Heart right ventricle (tissue), 16 donors: ENCODE results near the gene PSD4. TPM values are rescaled to one million over a fixed set of nuclear protein-coding genes. Genes with fewer than 3 reads are reported as not detected.

Source experiments
- ATAC-seq, 8 donors: fragments of 200-7000 bp; cut with Tn5 transposase; one replicate each; pipeline ENCODE4 v1.9.1; 2020; ENCODE audit warnings: mild to moderate bottlenecking in 8 of 8, moderate library complexity in 8 of 8, moderate number of reproducible peaks in 1 of 8
- DNase-seq, 2 donors: peaks; one replicate each; pipeline ENCODE4 v3.0.0-alpha.2; 2020
- H3K27ac ChIP-seq, 10 donors: fragments of 200-600 bp; sonication (generic) in 2 of 10; one replicate each; pipeline versions ENCODE4 v1.5.0 to v1.8.0; 2020 to 2022; ENCODE audit warnings: mild to moderate bottlenecking in 3 of 10
- H3K27me3 ChIP-seq, 7 donors: fragments of 200-600 bp; one replicate each; pipeline ENCODE4 v1.8.0; 2021 to 2022; ENCODE audit warnings: mild to moderate bottlenecking in 2 of 7
- H3K36me3 ChIP-seq, 9 donors: fragments of 200-600 bp; sonication (generic) in 1 of 9; one replicate each; pipeline versions ENCODE4 v1.5.0 to v1.8.0; 2020 to 2022; ENCODE audit warnings: mild to moderate bottlenecking in 2 of 9
- H3K4me1 ChIP-seq, 9 donors: fragments of 200-600 bp; sonication (generic) in 1 of 9; one replicate each; pipeline versions ENCODE4 v1.5.0 to v1.8.0; 2020 to 2022; ENCODE audit warnings: mild to moderate bottlenecking in 4 of 9
- H3K4me3 ChIP-seq, 10 donors: fragments of 200-600 bp; sonication (generic) in 2 of 10; one replicate each; pipeline versions ENCODE4 v1.5.0 to v1.8.0; 2020 to 2022; ENCODE audit warnings: mild to moderate bottlenecking in 7 of 10, moderate library complexity in 2 of 10
- H3K9me3 ChIP-seq, 11 donors: fragments of 200-600 bp in 10 of 11; sonication (generic) in 2 of 11; one replicate each; pipeline versions ENCODE4 v1.5.0 to v1.8.0; 2013 to 2022; ENCODE audit warnings: mild to moderate bottlenecking in 2 of 11, control low read depth in 1 of 11, moderate library complexity in 1 of 11
- WGBS, 2 donors: extraction: QIAGEN DNeasy Blood & Tissue Kit; methylation state at CpG; one replicate each; pipeline ENCODE4 v1.1.7; 2013; ENCODE audit warnings: inconsistent platforms in 1 of 2; 5-methylcytosine and 5-hydroxymethylcytosine counted together
- intact Hi-C, 10 donors: fragments of 100-400 bp; cut with DNase I; formaldehyde crosslinking; loops; one replicate each; pipeline versions ENCODE4 v1.11.1 to v1.14.2; 2022
- polyA plus RNA-seq, 2 donors: library from polyadenylated mRNA; stranded (reverse); fragments of 200-250 nt; gene quantifications; one replicate each; pipeline ENCODE4 v1.2.3, GENCODE V29; 2013
- total RNA-seq, 10 donors: library from RNA; stranded (reverse); fragmentation: NEBNext Ultra II Directional in 3 of 10; extraction: Animal tissue kit (Norgen Biotek cat#: 25700) in 3 of 10; gene quantifications; one replicate each; pipeline versions ENCODE4 v1.2.1 to v1.2.4, GENCODE V29; 2021 to 2023
- TF ChIP-seq, protein P1 (sequence below), 9 donors: fragments of 200-600 bp; sonication (generic) in 2 of 9; IDR thresholded peaks; one replicate each; pipeline versions ENCODE4 v1.5.0 to v1.8.0; 2021 to 2022; ENCODE audit warnings: antibody characterized with exemption in 9 of 9, mild to moderate bottlenecking in 5 of 9, moderate library complexity in 1 of 9
- donor health status: Arrhythmogenic right ventricular cardiomyopathy.
- donor health status: ischemic (EF 13 %, LVEDD 7.1; RV severe dilation, severe dysfunction).
- donor health status: healthy with polysubstance abuse.
- donor health status: DM: no; HTN: yes; CAD: no.
- donor health status: DM: no; HTN: no; CAD: no.
- donor health status: ischemic (EF 25% LVEDD 6.9; RV normal size, moderate dysfunction).
- donor health status: ischemic (EF 25% LVEDD 5.7; RV mildly dilated, moderate dysfunction).
- donor health status: healthy.
- donor health status: DM: yes; HTN: yes; CAD: no.
- donor health status: Ischemic cardiomyopathy.
- donor health status: ischemic (EF 35%, LVEDD 5.7; RV mildly dilated, moderate dysfunction).
- donor health status: nonischemic (EF 11% LVEDD 7.7; RV severe dilation, severe dysfunction).
- donor health status: DM: yes; HTN: yes; CAD: no.
- donor health status: PGD.
- donor health status: ischemic (EF 29% LVEDD 5.4; RV normal size, mild dysfunction).
- donor health status: nonischemic (EF 23%, LVEDD 6.1; RV moderate dilation, normal function).

PSD4 gene
- total and polyA plus RNA-seq, 12 donors = 1.0 to 13.0 (median 1.7) TPM

DNA sequence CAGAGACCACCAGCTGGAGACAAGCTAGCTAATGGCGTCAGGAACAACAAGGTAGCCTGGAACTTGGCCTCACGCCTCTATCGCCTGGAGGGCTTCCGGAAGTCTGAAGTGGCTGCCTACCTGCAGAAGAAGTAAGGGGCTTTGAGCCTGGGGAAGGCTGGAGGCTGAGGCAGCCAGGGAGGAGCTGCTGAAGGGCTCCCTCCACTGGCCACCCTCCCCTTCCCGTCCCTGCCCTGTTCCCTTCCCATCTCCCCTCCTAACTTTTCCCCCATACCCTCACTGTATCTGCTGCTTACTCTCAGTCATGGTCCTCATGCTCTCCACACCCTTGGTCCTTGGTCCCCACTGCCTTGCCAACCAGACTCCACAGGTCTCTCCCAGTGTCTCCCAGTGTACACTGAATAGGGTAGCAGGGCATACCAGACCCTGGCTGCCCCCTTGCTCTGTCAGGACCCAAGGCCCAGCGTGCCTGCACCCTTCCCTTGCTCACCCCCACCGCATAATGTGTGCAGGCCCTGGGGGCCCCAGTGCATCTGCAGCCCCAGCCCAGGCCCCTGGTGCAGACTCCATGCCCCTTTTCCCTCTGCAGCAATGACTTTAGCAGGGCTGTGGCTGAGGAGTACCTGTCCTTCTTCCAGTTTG, 18.8 kb downstream of the PSD4 start:
- WGBS, 2 donors = 86 to 87% methylated on average over 7 of the region's 7 CpGs
- H3K4me3 ChIP-seq = no peak overlapping the region
- H3K36me3 ChIP-seq = peaks cover 0 to 62% (median 0%) of the 10 kb centered on the region in 9 donors
- intact Hi-C loops = loop anchor here in 1 of 10 donors (10.0 kb wide), 1 partner anchor 58 kb away; no protein-coding TSS in a partner anchor
- no peak overlapping the region for H3K27ac ChIP-seq
- no peaks in the 10 kb centered on the region for H3K27me3 ChIP-seq
- no peak for DNase-seq
- ATAC-seq = peak in 1 of 8 donors; percentile 50
- peaks cover 0 to 16% (median 0%) of the 10 kb centered on the region in 9 donors for H3K4me1 ChIP-seq
- H3K9me3 ChIP-seq = no peaks in the 10 kb centered on the region
- TF ChIP-seq, protein P1, sequence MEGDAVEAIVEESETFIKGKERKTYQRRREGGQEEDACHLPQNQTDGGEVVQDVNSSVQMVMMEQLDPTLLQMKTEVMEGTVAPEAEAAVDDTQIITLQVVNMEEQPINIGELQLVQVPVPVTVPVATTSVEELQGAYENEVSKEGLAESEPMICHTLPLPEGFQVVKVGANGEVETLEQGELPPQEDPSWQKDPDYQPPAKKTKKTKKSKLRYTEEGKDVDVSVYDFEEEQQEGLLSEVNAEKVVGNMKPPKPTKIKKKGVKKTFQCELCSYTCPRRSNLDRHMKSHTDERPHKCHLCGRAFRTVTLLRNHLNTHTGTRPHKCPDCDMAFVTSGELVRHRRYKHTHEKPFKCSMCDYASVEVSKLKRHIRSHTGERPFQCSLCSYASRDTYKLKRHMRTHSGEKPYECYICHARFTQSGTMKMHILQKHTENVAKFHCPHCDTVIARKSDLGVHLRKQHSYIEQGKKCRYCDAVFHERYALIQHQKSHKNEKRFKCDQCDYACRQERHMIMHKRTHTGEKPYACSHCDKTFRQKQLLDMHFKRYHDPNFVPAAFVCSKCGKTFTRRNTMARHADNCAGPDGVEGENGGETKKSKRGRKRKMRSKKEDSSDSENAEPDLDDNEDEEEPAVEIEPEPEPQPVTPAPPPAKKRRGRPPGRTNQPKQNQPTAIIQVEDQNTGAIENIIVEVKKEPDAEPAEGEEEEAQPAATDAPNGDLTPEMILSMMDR (IDR thresholded peaks at IDR 0.05) = no peak

DNA sequence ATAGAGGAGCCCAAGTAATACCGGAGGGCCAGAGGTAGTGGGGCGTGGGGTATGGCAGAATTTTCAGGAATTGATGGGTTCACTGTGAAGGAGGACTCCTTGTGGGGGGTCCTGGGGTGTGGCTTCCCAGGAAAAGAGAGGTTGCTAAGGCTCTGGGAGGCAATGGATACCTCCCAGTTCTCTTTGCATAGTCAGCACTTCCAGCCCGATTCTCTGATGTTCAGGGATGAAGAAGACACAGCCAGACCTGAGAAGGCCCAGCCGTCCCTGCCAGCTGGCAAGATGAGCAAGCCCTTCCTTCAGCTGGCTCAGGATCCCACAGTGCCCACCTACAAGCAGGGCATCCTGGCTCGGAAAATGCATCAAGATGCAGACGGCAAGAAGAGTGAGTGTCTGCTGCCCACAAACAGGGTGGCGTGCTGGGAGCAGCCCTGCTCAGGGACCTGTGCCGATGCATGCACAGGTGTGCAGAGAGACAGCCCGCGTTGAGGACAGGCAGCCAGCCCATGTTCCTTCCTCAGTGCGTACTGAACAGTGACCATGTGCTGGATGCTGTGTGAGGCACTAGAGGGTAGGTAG, 22.2 kb downstream of the PSD4 start:
- Histone ChIP-seq H3K4me1 (peaks cover 0 to 15% (median 7%) of the 10 kb centered on the region in 9 donors), H3K9me3 (no peaks in the 10 kb centered on the region), H3K27me3 (no peaks in the 10 kb centered on the region), H3K36me3 (peaks cover 0 to 89% (median 0%) of the 10 kb centered on the region in 9 donors), H3K4me3 (no peak overlapping the region), H3K27ac (no peak overlapping the region)
- ATAC-seq (no peak), DNase-seq (no peak)
- intact Hi-C loops = loop anchor here in 6 of 10 donors (5.0 to 10.0 kb wide), 5 partner anchors 54 to 114 kb away; no protein-coding TSS in a partner anchor
- TF ChIP-seq, protein P1 (IDR thresholded peaks at IDR 0.05) = no peak
- WGBS, 2 donors = 86 to 89% methylated on average over 11 of the region's 11 CpGs

DNA sequence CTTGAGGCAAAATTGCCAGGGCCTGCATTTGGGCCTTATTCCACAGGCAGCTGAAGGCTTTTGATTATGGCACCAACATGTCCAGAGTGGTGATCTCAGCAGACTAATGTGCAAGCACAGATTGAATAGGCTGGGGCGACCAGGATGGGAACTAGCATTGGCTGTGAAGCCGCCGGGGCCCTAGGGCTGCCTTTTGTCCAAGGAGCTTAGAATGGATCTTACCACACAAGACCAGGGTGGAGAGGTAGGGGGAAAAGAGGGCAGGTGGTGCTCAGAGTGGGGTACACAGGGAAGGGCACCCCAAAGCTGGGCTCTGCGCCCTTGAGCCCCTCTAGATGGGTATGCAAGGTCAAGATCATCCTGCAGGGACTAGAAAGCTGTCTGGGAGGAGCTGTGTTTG, 23.1 kb downstream of the PSD4 start:
- ATAC-seq = no peak
- Histone ChIP-seq H3K27me3 (no peaks in the 10 kb centered on the region), H3K9me3 (no peaks in the 10 kb centered on the region), H3K4me3 (no peak overlapping the region), H3K27ac (no peak overlapping the region), H3K36me3 (peaks cover 0 to 95% (median 0%) of the 10 kb centered on the region in 9 donors), H3K4me1 (peaks cover 0 to 15% (median 7%) of the 10 kb centered on the region in 9 donors)
- TF ChIP-seq, protein P1 (IDR thresholded peaks at IDR 0.05) = no peak
- 84 to 88% methylated on average over 4 of the region's 4 CpGs for WGBS, 2 donors
- DNase-seq = no peak
- intact Hi-C loops = loop anchor here in 6 of 10 donors (5.0 to 10.0 kb wide), 5 partner anchors 55 to 115 kb away; no protein-coding TSS in a partner anchor

DNA sequence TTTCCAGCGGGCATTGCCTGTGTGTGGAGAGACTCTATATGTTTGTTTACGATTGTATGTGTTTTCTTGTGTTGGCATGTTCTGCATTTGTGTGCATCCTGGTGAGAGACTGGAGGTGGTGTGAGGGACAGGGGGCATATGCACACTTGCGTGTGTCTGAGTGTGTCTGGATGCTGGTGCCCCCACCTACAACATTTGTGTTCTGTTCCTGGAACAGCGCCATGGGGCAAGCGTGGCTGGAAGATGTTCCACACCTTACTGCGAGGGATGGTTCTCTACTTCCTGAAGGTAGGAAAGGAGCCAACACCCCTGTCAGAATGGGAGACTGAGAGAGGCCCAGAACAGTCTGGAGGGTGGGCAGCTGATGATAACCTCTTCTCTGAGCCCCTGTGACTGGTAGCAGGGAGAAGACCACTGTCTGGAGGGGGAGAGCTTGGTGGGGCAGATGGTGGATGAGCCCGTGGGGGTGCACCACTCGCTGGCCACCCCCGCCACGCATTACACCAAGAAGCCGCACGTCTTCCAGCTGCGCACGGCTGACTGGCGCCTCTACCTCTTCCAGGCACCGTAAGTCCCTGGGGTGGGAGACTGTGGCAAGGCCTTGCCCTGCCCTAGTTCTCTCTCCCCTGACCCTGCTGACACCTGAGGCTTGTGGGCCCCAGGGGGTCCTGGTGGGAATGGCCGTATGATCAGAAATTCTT, 23.7 kb downstream of the PSD4 start:
- TF ChIP-seq, protein P1 (IDR thresholded peaks at IDR 0.05) = no peak
- H3K27me3 ChIP-seq = no peaks in the 10 kb centered on the region
- no peak overlapping the region for H3K27ac ChIP-seq
- peaks cover 0 to 89% (median 0%) of the 10 kb centered on the region in 9 donors for H3K36me3 ChIP-seq
- WGBS, 2 donors = 92 to 93% methylated on average over 15 to 17 of the region's 17 CpGs
- no peak overlapping the region for H3K4me3 ChIP-seq
- ATAC-seq = no peak
- no peaks in the 10 kb centered on the region for H3K9me3 ChIP-seq
- H3K4me1 ChIP-seq = peaks cover 0 to 15% (median 7%) of the 10 kb centered on the region in 9 donors
- no peak for DNase-seq
- intact Hi-C loops = loop anchor here in 6 of 10 donors (2.0 to 10.0 kb wide), 6 partner anchors 55 to 115 kb away; no protein-coding TSS in a partner anchor
